ENCODE results near the gene PDSS2.

Gene PDSS2

DNA sequence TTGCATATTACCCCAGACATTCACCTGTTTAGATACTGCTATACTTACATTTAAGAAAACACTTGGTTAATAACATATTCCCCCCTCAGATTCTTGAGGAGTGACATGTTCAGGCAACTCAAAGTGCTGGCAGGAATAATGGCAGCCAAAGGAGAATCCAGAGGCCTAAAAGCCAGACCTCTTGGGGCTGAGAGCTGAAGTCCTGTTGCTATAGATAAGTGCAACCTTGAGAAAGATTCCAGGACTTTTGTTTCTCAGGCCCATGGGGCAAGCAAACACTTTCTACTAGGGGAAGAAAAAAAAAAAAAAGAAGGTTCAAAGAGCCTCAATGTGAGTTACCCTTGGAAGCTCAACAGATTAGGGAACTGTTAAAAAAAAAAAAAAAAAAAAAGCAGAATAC, 211.2 kb downstream of the PDSS2 start:
- no peak for DNase-seq

- DNase-seq, result no peak
Observed at GRCh38 chr6:107246972-107247615, 212.3 kb downstream of the PDSS2 start.

DNA sequence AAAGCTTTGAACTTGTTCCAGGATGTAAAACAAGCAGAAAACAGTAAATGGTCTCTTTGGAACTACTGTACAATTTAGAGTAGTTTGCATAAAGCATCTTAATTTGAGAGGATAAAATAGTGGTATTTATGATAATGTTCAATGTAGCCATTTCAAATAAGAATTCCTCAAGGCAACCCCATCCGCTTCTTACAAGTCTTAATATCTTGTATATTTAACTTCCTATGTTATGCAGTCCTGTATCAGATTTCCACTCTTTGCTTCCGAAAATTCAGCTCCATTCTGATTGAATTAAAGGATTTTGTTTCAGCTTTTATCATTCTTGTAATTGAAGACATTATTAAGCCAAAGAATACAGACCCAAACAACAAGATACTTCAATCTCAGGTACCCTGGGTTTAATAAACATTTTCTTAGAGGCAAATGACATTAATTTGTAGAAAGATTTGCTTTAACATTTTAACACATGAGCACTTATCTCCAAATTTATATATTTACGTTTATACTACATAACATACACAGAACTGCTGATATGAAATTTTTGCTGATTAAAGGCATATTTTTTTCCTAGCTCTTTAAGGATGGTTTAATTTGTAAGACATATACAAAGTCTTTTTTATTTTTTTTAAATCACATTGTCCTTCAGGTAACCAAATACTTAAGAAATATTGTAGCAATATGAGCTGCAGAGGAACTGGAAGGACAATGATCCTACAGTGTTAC, 213.0 kb downstream of the PDSS2 start:
- no peak for DNase-seq

DNA sequence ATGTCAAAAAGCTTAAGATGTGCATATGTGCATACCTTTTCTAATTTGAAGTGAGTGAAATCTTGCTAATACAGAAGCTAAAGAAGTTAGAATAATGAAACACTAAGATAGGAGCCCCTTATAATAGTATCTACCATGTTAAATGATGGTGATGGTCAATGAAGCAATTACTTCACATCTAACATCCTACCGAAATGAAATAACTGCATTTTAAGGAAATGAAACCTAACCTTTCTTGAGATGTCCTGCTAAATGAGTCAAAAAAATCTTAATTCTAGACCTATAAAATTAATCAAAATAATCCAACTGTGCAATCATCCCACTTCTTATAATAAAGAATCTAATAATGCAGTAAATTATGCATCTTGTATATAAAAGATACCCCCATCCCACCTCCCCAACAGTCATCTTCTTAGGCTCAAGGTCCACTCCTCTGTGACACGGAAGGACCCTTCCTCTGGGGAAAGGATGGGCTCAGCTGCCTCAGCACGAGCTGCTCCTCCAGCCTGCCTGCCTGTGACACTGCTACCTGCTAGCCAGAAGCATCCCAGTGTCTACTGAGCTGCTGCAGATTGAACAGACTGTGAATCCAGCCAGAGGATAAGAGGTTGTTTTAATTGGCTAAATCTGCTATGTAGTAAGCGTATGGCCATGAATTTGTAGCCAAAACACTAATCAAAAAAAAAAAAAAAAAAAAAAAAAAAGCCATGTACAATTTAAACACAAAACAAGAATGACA, 214.5 kb downstream of the PDSS2 start:
- DNase-seq, result no peak

GRCh38 chr6:107244082-107244741, 215.2 kb downstream of the PDSS2 start:
- DNase-seq, result no peak

GRCh38 chr6:107243471-107243870, 215.9 kb downstream of the PDSS2 start:
- no peak for DNase-seq

GRCh38 chr6:107237992-107238660, 221.2 kb downstream of the PDSS2 start:
- DNase-seq, result no peak

GRCh38 chr6:107235511-107235910, 223.9 kb downstream of the PDSS2 start:
- no peak for DNase-seq

DNA sequence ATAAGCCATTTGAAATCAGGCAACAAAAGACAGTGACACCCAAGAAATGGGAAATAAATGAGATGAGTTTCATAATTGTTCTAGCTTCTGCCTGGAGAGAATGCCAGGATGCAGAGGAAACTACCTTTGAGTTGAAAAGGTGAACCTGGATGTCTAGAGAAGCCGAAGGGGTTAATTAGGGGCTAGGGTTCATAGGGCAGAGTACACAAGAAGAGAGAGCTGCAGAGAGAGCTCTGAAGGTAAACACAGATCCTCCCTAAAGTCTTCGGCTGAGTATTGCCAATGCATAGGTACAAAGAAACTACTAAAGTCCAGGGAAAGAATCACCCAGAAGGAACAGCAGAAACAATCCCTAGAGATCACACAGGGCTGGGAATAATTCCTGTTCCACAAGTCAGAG, 224.4 kb downstream of the PDSS2 start:
- no peak for DNase-seq

DNA sequence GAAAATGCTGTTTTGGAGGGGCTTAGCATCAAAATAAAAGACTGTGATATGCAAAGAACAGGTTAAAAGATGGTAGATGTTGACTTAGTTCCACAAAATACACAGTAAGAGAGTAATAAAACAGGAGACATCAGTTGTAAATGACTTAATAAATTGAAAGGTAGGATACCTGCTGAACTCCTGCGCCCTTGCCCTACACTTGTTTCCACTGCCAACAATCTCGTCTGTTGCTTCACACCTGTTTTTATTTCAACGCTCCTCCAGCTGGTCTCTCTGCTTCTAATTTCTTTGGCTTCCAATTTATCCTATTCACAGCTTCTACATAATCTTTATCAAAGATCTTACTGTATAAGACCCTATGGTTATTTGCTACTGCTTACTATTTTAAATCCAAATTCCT, 228.1 kb downstream of the PDSS2 start:
- DNase-seq, result no peak

DNA sequence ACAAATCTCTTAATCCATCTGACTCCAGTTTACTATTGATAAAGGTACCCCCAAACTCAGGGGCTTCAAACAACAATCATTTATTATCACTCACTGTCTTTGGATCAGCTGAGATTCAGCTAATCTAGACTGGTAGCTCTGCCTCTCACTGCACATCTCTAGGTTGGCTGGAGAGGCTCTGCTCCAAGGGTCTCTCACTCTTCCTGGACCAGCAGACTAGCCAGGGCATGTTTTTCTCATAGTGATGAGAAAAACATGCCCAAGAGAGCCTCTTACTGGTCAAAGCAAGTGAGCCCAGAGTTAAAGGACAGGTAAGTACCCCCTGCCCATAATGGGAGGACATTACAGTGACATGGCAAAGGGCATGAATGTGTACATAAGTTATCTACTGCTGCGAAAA, 228.9 kb downstream of the PDSS2 start:
- no peak for DNase-seq

- no peak for DNase-seq
Observed at GRCh38 chr6:107230024-107230423, 229.3 kb downstream of the PDSS2 start.

GRCh38 chr6:107228754-107229153, 230.6 kb downstream of the PDSS2 start:
- DNase-seq, result no peak

DNA sequence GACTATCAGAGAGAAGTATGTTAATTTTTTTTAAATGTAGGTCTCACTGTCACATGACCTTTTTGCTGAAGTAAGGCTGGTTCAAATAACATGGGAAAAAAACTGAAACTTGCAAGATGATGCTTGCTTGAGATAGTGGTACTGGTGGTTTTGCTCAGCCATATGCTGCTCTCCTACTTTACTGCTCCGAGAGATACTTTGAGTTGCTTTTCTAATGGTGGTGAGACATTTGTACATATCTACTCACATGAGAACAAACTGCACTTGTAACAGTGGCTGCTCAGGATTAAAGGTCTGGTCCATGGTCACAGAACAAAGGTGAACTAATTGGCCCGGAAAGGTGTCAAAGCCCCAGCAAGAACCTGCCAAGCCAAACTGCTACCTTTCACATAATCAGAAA, 237.8 kb downstream of the PDSS2 start:
- no peak for DNase-seq

GRCh38 chr6:107219851-107220250, 239.5 kb downstream of the PDSS2 start:
- no peak for DNase-seq

GRCh38 chr6:107218142-107218541, 241.2 kb downstream of the PDSS2 start:
- DNase-seq, result no peak

DNA sequence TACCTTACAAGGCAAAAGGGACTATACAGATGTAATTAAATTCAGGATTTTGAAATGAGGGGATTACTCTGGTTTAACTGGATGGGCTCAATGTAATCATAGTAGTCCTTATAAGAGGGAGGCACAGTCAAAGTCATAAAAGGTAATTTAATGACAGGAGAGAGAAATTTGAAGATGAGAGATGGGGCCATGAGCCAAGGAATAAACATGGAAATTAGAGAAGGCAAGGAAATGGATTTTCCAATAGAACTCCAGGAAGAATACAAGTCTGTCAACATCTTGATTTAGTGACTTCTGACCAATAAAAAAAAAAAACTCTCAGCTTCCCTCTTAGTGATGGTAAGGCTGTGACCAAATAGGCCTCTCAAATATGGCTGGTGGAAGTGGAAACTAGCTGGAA, 242.1 kb downstream of the PDSS2 start:
- DNase-seq, result no peak

GRCh38 chr6:107216197-107216933, 243.0 kb downstream of the PDSS2 start:
- no peak for DNase-seq

DNA sequence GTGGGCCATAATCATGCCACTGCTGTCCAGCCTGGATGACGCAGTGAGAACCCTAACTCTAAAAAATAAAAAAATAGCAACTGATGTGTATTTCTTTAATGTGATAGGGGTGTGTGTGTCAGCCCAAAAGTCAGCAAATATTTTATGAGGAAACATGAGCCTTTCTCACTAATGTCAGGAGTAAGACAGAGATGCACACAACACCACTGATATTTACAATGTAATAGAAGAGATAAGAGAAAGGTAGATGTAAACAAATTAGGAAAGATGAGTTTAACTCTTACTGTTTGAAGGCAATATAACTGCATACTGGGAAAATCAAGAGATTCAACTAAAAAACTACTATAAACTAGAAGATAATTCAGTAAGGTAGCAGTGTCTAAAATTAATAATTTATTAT, 244.0 kb downstream of the PDSS2 start:
- no peak for DNase-seq

- no peak for DNase-seq
Observed at GRCh38 chr6:107214655-107215054, 244.7 kb downstream of the PDSS2 start.

- no peak for DNase-seq
Observed at GRCh38 chr6:107209406-107210305, 249.7 kb downstream of the PDSS2 start.

All from activated T-cell treated with anti-CD3 and anti-CD28 coated beads, Interleukin-2, amount 50 U/mL, for 48 hours (primary cell).